Measurements from ENCODE around the gene LPIN3. TPM values are rescaled to one million over a fixed set of nuclear protein-coding genes. Genes with fewer than 3 reads are reported as not detected.

The LPIN3 gene
- total RNA-seq, 1 donor from 2014 or later = 1.8 TPM

DNA sequence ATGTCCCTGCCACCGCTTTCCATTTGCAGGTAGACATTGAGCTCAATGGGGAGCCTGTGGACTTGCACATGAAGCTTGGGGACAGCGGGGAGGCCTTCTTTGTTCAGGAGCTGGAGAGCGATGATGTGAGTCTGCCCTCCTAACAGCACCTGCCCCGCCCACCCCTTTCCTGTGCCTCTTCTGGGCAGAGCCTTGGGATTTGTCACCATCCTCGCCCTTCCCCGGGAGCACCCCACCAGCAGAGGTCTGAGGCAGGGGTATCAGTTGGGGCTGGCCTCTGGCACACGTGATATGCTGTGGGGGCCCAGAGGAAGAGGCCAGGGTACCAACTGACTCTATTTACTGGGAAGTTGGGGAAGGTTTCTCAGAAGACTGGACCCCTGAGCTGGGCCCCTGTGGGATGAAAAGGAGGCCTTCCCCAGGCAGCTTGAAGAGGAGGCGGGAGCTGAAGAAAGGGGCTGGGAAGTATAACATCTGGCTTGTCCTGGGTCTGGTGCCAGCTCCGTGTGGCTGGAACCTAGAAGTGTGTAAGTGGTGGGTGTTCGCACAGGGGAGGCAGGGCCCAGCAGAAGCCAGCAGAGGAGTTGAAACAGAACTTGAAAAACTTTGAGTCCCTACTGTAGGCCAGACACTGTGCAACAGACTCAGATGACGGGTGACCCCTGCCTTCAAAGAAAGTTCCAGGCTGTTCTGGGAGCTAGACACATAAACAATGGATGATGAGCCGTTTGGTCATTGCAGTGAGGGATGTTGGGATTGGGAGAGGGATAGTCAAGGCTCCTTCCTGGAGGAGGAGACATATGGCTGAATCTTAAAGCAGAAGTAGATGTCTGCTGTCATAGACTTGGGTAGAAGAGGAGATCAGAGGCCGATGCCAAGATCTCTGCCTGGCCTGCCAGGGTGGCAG, 7.2 kb downstream of the LPIN3 start:
- H3K4me1 Mint-ChIP-seq = peaks cover 5% of the 10 kb centered on the region

DNA sequence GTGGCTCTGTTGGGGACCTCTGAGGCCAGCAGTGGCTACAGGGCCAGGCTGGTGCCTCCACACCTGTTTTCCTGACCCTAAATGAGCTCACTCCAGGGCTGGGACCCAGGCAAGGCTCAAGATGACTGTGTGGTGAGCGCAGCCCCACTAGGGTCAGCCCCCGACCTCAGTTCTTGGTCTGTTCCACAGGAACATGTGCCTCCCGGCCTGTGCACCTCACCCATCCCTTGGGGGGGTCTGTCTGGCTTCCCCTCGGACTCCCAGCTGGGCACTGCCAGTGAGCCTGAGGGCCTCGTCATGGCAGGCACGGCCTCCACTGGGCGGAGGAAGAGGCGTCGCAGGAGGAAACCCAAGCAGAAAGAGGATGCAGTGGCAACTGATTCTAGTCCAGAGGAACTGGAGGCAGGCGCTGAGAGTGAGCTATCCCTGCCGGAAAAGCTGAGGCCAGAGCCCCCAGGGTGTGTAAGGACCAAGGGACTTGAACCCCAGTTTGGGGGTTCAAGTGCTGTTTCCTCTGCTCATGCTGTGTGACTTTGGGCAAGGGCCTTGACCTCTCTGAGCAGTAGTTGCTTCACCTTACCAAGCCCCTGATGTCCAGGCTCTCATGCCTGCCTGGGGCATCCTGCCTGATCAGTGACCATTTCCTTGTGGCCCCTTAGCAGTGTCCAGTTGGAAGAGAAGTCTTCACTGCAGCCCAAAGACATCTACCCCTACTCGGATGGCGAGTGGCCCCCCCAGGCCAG, 8.0 kb downstream of the LPIN3 start:
- TF ChIP-seq, protein P1, sequence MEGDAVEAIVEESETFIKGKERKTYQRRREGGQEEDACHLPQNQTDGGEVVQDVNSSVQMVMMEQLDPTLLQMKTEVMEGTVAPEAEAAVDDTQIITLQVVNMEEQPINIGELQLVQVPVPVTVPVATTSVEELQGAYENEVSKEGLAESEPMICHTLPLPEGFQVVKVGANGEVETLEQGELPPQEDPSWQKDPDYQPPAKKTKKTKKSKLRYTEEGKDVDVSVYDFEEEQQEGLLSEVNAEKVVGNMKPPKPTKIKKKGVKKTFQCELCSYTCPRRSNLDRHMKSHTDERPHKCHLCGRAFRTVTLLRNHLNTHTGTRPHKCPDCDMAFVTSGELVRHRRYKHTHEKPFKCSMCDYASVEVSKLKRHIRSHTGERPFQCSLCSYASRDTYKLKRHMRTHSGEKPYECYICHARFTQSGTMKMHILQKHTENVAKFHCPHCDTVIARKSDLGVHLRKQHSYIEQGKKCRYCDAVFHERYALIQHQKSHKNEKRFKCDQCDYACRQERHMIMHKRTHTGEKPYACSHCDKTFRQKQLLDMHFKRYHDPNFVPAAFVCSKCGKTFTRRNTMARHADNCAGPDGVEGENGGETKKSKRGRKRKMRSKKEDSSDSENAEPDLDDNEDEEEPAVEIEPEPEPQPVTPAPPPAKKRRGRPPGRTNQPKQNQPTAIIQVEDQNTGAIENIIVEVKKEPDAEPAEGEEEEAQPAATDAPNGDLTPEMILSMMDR (conservative IDR thresholded peaks at IDR 0.05) = no peak
- Mint-ChIP-seq H3K4me3 (no peak overlapping the region), H3K36me3 (ENCODE audit: low read depth) (no peaks in the 10 kb centered on the region), H3K9me3 (no peaks in the 10 kb centered on the region), H3K4me1 (peaks cover 5% of the 10 kb centered on the region), H3K27me3 (ENCODE audit: low read depth) (no peaks in the 10 kb centered on the region), H3K27ac (ENCODE audit: unreplicated experiment) (no peak overlapping the region)
- no peak for DNase-seq (ENCODE audit: low read depth, low spot score)

More for the DNA sequence above, 7.2 kb downstream of the LPIN3 start:
- Mint-ChIP-seq H3K27ac (ENCODE audit: unreplicated experiment) (peak overlapping the region; percentile 19), H3K27me3 (ENCODE audit: low read depth) (no peaks in the 10 kb centered on the region), H3K36me3 (ENCODE audit: low read depth) (no peaks in the 10 kb centered on the region), H3K9me3 (no peaks in the 10 kb centered on the region), H3K4me3 (no peak overlapping the region)
- DNase-seq (ENCODE audit: low read depth, low spot score) = no peak
- TF ChIP-seq, protein P1 (conservative IDR thresholded peaks at IDR 0.05) = no peak

DNA sequence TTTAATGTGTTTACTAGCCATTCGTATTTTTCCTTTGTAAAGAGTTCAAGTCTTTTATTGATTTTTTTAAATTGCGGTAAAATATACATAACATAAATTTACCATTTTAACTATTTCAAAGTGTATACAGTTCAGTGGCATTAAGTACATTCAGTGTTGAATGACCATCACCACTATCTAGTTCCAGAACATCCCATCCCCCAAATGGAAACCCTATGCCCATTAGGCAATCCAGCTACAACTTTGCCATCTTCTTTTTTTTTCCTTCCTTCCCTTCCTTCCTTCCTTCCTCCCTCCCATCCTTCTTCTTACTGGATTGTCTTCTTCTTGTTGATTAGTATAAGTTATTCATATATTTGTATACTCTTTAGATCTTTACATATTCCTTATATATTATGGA, 8.6 kb downstream of the LPIN3 start:
- Mint-ChIP-seq H3K9me3 (no peaks in the 10 kb centered on the region), H3K4me3 (no peak overlapping the region), H3K27ac (ENCODE audit: unreplicated experiment) (no peak overlapping the region), H3K36me3 (ENCODE audit: low read depth) (no peaks in the 10 kb centered on the region), H3K27me3 (ENCODE audit: low read depth) (no peaks in the 10 kb centered on the region), H3K4me1 (peaks cover 5% of the 10 kb centered on the region)
- TF ChIP-seq, protein P1 (conservative IDR thresholded peaks at IDR 0.05) = no peak
- no peak for DNase-seq (ENCODE audit: low read depth, low spot score)

- TF ChIP-seq, protein P1 (conservative IDR thresholded peaks at IDR 0.05) = no peak
- Mint-ChIP-seq H3K9me3 (no peaks in the 10 kb centered on the region), H3K4me1 (peaks cover 5% of the 10 kb centered on the region), H3K4me3 (no peak overlapping the region), H3K27me3 (ENCODE audit: low read depth) (no peaks in the 10 kb centered on the region), H3K36me3 (ENCODE audit: low read depth) (no peaks in the 10 kb centered on the region), H3K27ac (ENCODE audit: unreplicated experiment) (no peak overlapping the region)
- no peak for DNase-seq (ENCODE audit: low read depth, low spot score)
Measured at GRCh38 chr20:41349943-41350342, 9.3 kb downstream of the LPIN3 start.

DNA sequence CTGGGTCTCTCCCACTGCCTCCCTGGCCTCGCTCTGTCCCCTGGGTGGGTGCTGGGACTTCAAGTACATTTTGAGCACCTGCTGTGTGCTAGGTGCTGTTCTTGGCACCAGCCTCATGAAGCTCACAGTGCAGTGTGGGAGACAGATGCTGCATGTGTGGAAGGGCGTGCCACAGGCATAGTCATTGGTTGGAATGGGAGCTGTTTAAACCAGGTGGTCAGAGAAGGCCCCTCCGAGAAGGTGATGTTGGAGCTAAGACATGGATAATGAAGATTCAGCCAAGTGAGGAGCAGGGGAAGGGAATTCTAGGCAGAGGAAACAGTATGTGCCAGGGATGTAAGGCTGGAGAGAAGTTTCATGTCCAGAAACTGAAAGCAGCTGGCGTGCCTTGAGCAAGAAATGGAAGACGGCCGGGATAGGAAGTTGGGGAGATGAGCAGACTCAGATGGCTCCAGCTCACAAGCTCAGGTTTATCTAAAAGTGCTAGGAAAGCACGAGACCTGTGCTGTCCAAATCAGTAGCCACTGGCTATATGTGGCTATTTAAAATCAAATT, 9.9 kb downstream of the LPIN3 start:
- H3K4me1 Mint-ChIP-seq = peaks cover 5% of the 10 kb centered on the region
- no peaks in the 10 kb centered on the region for H3K9me3 Mint-ChIP-seq
- no peak for DNase-seq (ENCODE audit: low read depth, low spot score)
- TF ChIP-seq, protein P1 (conservative IDR thresholded peaks at IDR 0.05) = no peak
- H3K36me3 Mint-ChIP-seq (ENCODE audit: low read depth) = no peaks in the 10 kb centered on the region
- no peak overlapping the region for H3K4me3 Mint-ChIP-seq
- no peak overlapping the region for H3K27ac Mint-ChIP-seq (ENCODE audit: unreplicated experiment)
- no peaks in the 10 kb centered on the region for H3K27me3 Mint-ChIP-seq (ENCODE audit: low read depth)

Measured in neural crest cell (in vitro differentiated cells).